Fibroblast of the conjunctiva (primary cell): Measurements from ENCODE around the gene PGLYRP3.

ENCODE experiments used
- DNase-seq: peaks from one replicate; pipeline ENCODE4 v3.0.0-alpha.2; 2010; ENCODE audit warnings: low read depth

Gene PGLYRP3

DNA sequence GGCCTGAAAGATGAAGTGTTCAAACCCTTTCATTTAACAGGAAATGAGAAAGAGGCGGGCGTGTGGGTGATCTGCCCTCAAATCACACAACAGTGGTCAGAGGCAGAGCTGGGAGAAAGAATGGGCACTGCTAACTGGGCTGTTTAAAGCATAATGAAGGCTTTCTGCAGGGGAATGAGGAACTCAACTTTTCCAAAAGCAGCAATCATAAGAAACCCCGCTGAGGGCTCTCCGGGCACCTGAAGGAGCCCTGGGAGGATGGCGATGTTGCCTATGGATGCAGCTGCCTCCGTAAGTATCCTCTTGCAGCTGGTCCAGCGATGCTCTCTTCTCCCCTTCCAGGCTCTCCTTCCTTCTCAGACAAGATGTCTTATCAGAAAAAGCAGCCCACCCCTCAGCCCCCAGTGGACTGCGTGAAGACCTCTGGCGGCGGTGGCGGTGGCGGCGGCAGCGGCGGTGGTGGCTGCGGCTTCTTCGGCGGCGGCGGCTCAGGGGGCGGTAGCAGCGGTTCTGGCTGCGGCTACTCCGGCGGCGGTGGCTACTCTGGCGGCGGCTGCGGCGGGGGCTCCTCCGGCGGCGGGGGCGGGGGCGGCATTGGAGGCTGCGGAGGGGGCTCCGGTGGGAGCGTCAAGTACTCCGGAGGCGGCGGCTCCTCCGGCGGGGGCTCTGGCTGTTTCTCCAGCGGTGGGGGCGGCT lies 52.0 kb downstream of the PGLYRP3 start:
- no peak for DNase-seq

DNA sequence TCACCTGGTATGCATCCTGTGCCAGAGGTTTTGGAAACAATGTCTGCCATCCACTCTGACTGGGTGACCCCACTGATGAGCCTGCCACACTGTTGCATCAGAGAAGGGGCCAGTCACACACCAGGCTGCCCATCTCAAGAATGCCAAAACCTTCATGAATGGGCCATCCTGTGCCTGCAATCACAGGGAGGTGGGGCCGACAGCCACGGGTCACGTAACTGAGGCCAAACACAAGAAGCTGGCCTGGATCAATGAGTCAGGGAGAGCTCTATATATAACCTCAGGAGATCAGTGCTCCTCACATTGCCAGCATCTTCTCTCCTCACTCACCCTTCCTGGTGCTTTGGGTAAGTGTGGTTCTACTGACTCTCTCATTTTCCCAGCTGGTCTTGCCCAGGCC lies 53.4 kb downstream of the PGLYRP3 start, which contains the start of gene LORICRIN:
TSS of gene LORICRIN (plus strand) at position 301 of the 400 bp plus-strand sequence. CDS start 1,263 bp downstream, outside the sequence.
- no peak for DNase-seq

DNA sequence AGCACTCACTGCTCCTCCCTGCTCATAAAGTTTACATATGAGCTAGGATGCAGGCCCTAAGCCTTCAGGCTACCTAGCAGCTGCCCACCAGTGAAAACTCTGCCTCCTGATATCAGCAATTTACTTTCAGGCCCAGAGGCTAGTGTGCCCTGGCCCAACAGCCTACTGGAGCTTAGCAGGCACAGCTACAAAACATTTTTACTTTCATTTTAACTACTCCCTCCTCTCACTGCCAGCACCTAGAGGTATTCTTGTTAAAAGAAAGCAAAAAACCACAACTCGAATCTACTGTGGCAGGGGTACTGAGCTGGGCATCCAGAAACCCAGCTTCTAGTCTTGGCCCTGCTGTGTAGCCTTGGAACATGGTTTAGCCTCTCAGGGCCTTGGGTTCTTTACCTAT lies 59.1 kb downstream of the PGLYRP3 start:
- DNase-seq, result no peak

DNA sequence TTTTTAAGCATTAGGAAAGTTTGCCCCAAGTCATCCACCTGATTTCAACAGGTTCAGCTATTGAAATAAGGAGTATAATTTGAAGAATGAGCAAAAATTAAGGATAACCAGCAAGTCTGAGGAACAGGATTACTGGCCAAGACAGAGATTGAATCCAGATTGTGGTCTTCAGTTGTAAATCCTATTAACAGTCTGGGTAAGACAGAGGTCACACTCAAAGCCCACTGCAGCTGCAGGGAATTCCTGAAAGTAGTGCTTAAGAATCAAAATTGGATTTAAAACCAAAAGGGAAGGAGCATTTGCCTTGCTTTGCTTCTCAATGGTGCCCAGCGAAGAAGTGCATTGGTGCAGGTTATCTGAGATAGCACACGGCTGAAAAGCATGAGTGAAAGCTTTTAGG lies 59.7 kb downstream of the PGLYRP3 start:
- no peak for DNase-seq

DNA sequence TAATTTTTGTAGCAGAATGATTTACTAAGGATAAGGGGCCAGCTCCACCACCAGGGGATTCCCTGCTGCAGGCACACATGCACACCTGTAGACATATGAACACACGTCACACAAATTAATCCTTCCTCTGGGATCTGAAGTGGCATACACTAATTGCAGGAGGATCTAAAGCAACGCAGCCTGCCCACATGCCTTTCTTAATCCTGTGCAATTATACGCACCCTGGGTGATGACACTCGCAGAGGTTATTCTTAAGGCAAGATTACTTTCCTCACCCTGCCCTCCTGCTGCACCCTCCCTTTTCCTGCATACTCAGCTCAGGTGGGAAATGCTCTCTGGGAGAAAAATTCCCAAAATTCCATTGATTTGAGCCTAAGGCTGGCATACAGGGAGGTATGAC lies 60.8 kb downstream of the PGLYRP3 start:
- DNase-seq, result no peak

DNA sequence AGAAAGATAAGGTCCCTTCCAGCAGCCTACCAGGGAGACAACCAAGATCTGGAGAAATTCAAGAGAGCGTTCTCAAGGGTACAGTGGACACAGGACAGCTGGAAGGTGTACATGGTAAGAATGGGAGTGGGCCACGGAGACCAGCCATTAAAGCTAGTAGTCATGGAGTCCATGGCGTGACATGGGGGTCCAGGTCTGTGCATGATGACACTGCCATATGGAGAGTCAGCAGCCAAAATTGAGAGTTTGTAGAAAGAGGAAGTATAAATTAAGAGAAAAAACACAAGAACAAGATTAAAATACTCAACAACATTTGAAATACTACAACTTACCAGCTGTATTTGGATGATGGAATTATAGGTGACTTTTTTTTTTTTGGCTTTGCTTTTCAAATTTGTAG lies 61.2 kb downstream of the PGLYRP3 start:
- no peak for DNase-seq

DNA sequence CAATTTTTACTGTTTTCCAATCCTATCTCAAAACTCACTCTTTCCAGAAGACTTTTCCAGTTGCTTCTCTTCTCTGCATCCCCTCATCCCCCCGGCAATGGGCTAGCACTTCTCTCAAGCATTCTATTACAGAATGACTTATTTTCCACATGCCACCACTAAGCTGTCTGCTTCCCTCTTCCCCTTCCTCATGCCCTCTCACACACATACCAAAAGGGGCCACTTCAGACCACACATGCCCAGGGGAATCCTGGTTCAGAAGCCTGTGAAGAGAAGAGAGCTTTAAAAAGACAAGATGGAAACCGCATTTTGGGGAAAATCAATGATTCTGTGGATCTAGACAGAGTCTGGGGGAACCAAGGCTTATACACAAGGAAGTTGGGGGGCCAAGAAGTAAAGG lies 61.7 kb downstream of the PGLYRP3 start:
- no peak for DNase-seq

DNA sequence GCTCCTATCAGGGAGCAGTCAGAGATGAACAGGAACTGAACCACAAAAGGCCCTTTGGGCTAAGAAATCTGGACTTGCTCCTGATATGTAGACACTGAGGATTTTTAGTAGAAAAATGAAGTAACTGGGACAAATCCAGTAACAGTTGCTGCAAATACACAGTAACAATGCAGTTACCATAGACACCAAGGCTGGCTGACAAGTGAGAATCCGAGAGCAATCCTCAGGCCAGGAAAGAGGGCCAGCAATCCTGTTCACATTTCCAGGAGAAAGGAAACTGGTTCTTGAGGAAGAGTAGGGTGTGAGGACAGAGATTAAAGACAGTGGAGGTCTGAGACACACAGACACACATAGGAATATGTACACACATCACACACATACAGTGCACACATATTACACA lies 62.6 kb downstream of the PGLYRP3 start:
- DNase-seq, result no peak

DNA sequence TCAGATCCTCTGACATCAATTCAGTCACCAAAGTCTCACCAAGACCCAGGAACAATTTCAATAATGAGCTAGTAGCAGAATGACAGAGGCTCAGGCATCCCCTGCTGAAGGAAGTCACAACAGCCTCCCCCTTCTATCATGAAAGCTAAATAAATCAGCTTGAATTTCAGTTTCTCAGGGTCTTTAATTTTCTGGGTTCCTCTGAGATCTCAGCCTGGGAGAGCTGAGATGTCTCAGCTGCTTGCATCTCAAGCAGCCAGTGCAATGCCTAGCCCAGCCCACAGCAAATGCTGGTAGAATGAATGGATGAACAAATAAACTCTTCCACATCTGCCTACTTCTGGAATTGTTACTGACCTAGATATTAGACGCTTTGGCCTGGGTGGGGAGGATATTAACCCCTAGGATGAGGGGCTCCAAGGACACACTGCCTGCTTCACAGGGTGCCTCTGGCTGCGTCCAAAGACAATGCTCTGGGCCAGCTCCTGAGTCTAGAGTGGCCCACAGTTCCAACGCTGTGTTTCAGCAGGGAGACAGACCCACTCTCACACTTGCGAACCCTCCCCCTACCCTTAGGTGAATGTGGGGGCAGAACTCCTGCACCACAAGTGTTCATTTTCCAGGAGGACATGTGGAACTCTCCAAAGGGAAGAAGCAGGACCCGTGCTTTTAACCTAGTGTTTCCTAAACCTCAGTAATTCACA lies 64.4 kb downstream of the PGLYRP3 start:
- no peak for DNase-seq
